Heart left ventricle (tissue), 13 donors: ENCODE measurements around the gene ZDHHC20.

Experiments used
- POLR2A ChIP-seq, 2 donors: fragments of 450-650 bp; IDR thresholded peaks; one replicate each; pipeline ENCODE4 v1.6.1; 2017; ENCODE audit warnings: antibody characterized with exemption in 2 of 2, mild to moderate bottlenecking in 2 of 2, moderate library complexity in 2 of 2
- TF ChIP-seq, protein P1 (sequence below), 12 donors: fragments of 200-600 bp; sonication (generic) in 4 of 12; IDR thresholded peaks; one replicate each; pipeline versions ENCODE4 v1.5.0 to v1.8.0; 2018 to 2022; ENCODE audit warnings: antibody characterized with exemption in 12 of 12, mild to moderate bottlenecking in 5 of 12
- donor health status: ischemic (EF 13 %, LVEDD 7.1; RV severe dilation, severe dysfunction).
- donor health status: DM: no; HTN: yes; CAD: no.
- donor health status: DM: no; HTN: no; CAD: no.
- donor health status: ischemic (EF 25% LVEDD 6.9; RV normal size, moderate dysfunction).
- donor health status: ischemic (EF 25% LVEDD 5.7; RV mildly dilated, moderate dysfunction).
- donor health status: ischemic (EF 35%, LVEDD 5.7; RV mildly dilated, moderate dysfunction).
- donor health status: nonischemic (EF 11% LVEDD 7.7; RV severe dilation, severe dysfunction).
- donor health status: DM: yes; HTN: yes; CAD: no.
- donor health status: PGD.
- donor health status: ischemic (EF 29% LVEDD 5.4; RV normal size, mild dysfunction).
- donor health status: nonischemic (EF 23%, LVEDD 6.1; RV moderate dilation, normal function).

DNA sequence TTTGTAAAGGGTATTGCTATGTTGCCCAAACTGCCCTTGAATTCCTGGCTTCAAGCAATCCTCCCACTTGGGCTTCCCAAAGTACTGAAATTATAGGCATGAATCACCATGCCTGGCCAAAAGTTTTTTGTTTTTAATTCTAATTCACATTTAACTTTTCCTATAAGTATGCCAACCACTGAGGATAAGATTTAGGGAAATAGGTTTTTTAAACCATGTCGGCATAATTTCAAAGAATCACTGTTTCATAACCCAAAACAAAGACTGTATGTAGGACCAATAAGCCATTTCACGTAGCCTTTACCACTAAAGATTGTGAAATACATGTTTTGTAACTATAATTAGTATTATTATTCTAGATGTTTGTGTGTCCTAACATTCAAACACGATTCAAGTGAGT is 8.2 kb downstream of the ZDHHC20 start:
- TF ChIP-seq, protein P1, sequence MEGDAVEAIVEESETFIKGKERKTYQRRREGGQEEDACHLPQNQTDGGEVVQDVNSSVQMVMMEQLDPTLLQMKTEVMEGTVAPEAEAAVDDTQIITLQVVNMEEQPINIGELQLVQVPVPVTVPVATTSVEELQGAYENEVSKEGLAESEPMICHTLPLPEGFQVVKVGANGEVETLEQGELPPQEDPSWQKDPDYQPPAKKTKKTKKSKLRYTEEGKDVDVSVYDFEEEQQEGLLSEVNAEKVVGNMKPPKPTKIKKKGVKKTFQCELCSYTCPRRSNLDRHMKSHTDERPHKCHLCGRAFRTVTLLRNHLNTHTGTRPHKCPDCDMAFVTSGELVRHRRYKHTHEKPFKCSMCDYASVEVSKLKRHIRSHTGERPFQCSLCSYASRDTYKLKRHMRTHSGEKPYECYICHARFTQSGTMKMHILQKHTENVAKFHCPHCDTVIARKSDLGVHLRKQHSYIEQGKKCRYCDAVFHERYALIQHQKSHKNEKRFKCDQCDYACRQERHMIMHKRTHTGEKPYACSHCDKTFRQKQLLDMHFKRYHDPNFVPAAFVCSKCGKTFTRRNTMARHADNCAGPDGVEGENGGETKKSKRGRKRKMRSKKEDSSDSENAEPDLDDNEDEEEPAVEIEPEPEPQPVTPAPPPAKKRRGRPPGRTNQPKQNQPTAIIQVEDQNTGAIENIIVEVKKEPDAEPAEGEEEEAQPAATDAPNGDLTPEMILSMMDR (IDR thresholded peaks at IDR 0.05): no peak
- no peak for TF ChIP-seq POLR2A (IDR thresholded peaks at IDR 0.05)
